ENCODE measurements around the gene BAG3. TPM values are rescaled to one million over a fixed set of nuclear protein-coding genes. Genes with fewer than 3 reads are reported as not detected.
A peak's percentile ranks its signal among the peaks of the same experiment; 100 is the strongest.

Gene BAG3
- total RNA-seq, 2 experiments from 2014 or later = 27.1 to 27.6 TPM

GRCh38 chr10:119644205-119644814 is 6.9 kb upstream of the BAG3 start:
- peaks cover 3% of the 10 kb centered on the region for H3K27me3 Mint-ChIP-seq
- H3K9me3 Mint-ChIP-seq = peaks cover 3% of the 10 kb centered on the region
- POLR2A ChIA-PET = no interaction called here
- CTCF ChIA-PET = interaction anchor here (0.5 to 1.6 kb wide), 5 partner anchors 9 to 711 kb away, joined by 3 to 5 read pairs (median 3); no protein-coding TSS in a partner anchor
- no peak for DNase-seq
- H3K27ac Mint-ChIP-seq = no peak overlapping the region
- peaks cover 29% of the 10 kb centered on the region for H3K4me1 Mint-ChIP-seq
- no peak overlapping the region for H3K4me3 Mint-ChIP-seq
- H3K36me3 Mint-ChIP-seq (ENCODE audit: low read depth) = no peaks in the 10 kb centered on the region

- POLR2A ChIA-PET = no interaction called here
Observed at GRCh38 chr10:119644994-119645393, 6.2 kb upstream of the BAG3 start.

GRCh38 chr10:119650062-119650461 is 1.1 kb upstream of the BAG3 start:
- peak overlapping the region; percentile 98 for H3K4me3 Mint-ChIP-seq
- H3K4me1 Mint-ChIP-seq = peaks cover 36% of the 10 kb centered on the region
- no peak for DNase-seq
- peak overlapping the region; percentile 98 for H3K27ac Mint-ChIP-seq
- ChIA-PET POLR2A (interaction anchor here (0.6 kb wide), 1 partner anchor 40 kb away, joined by 6 read pairs; no protein-coding TSS in a partner anchor), CTCF (interaction anchor here (0.5 to 1.5 kb wide), 3 partner anchors 9 to 1118 kb away, joined by 3 read pairs; no protein-coding TSS in a partner anchor)
- H3K27me3 Mint-ChIP-seq = peaks cover 3% of the 10 kb centered on the region
- H3K9me3 Mint-ChIP-seq = peaks cover 3% of the 10 kb centered on the region
- peaks cover 7% of the 10 kb centered on the region for H3K36me3 Mint-ChIP-seq (ENCODE audit: low read depth)

More at GRCh38 chr10:119644994-119645393, 6.2 kb upstream of the BAG3 start:
- DNase-seq = no peak
- Mint-ChIP-seq H3K27ac (no peak overlapping the region), H3K36me3 (ENCODE audit: low read depth) (no peaks in the 10 kb centered on the region), H3K9me3 (peaks cover 3% of the 10 kb centered on the region), H3K4me3 (no peak overlapping the region), H3K27me3 (peaks cover 3% of the 10 kb centered on the region), H3K4me1 (peaks cover 30% of the 10 kb centered on the region)
- CTCF ChIA-PET = interaction anchor here (0.5 to 1.3 kb wide), 3 partner anchors 16 to 711 kb away, joined by 3 read pairs; no protein-coding TSS in a partner anchor

GRCh38 chr10:119651514-119652360 is 557 bp downstream of the BAG3 start:
- no peaks in the 10 kb centered on the region for H3K27me3 Mint-ChIP-seq
- peak; percentile 27 for DNase-seq
- peak overlapping the region; percentile 96 for H3K27ac Mint-ChIP-seq
- POLR2A ChIA-PET = no interaction called here
- no peaks in the 10 kb centered on the region for H3K9me3 Mint-ChIP-seq
- CTCF ChIA-PET = interaction anchor here (1.0 to 1.6 kb wide), 3 partner anchors 12 to 59 kb away, joined by 3 to 7 read pairs (median 7); no protein-coding TSS in a partner anchor
- H3K4me3 Mint-ChIP-seq = peak overlapping the region; percentile 86
- H3K4me1 Mint-ChIP-seq = peaks cover 52% of the 10 kb centered on the region
- peaks cover 9% of the 10 kb centered on the region for H3K36me3 Mint-ChIP-seq (ENCODE audit: low read depth)

GRCh38 chr10:119652361-119652730 is 1.2 kb downstream of the BAG3 start:
- Mint-ChIP-seq H3K36me3 (ENCODE audit: low read depth) (peaks cover 9% of the 10 kb centered on the region), H3K4me3 (peak overlapping the region; percentile 86), H3K9me3 (no peaks in the 10 kb centered on the region), H3K27ac (peak overlapping the region; percentile 95), H3K27me3 (no peaks in the 10 kb centered on the region), H3K4me1 (peaks cover 58% of the 10 kb centered on the region)
- DNase-seq = peak; percentile 50
- ChIA-PET POLR2A (no interaction called here), CTCF (interaction anchor here (0.6 to 1.6 kb wide), 3 partner anchors 12 to 25 kb away, joined by 3 to 7 read pairs (median 3); no protein-coding TSS in a partner anchor)

GRCh38 chr10:119653209-119653608 is 2.0 kb downstream of the BAG3 start:
- Mint-ChIP-seq H3K9me3 (no peaks in the 10 kb centered on the region), H3K4me1 (peaks cover 61% of the 10 kb centered on the region)
- peak; percentile 16 for DNase-seq

GRCh38 chr10:119653916-119654315 is 2.7 kb downstream of the BAG3 start:
- H3K9me3 Mint-ChIP-seq = no peaks in the 10 kb centered on the region
- CTCF ChIA-PET = interaction anchor here (1.0 to 2.1 kb wide), 4 partner anchors 10 to 33 kb away, joined by 3 to 5 read pairs (median 4); no protein-coding TSS in a partner anchor
- DNase-seq = no peak
- POLR2A ChIA-PET = no interaction called here
- H3K36me3 Mint-ChIP-seq (ENCODE audit: low read depth) = peaks cover 11% of the 10 kb centered on the region
- no peaks in the 10 kb centered on the region for H3K27me3 Mint-ChIP-seq
- peak overlapping the region; percentile 95 for H3K27ac Mint-ChIP-seq
- peaks cover 61% of the 10 kb centered on the region for H3K4me1 Mint-ChIP-seq
- H3K4me3 Mint-ChIP-seq = peak overlapping the region; percentile 86

More at GRCh38 chr10:119653209-119653608, 2.0 kb downstream of the BAG3 start:
- ChIA-PET CTCF (interaction anchor here (0.8 to 2.1 kb wide), 4 partner anchors 9 to 17 kb away, joined by 3 to 5 read pairs (median 4); no protein-coding TSS in a partner anchor), POLR2A (no interaction called here)
- Mint-ChIP-seq H3K27me3 (no peaks in the 10 kb centered on the region), H3K36me3 (ENCODE audit: low read depth) (peaks cover 9% of the 10 kb centered on the region), H3K4me3 (peak overlapping the region; percentile 86), H3K27ac (peak overlapping the region; percentile 95)

- Mint-ChIP-seq H3K4me3 (peak overlapping the region; percentile 86), H3K36me3 (ENCODE audit: low read depth) (peaks cover 12% of the 10 kb centered on the region), H3K4me1 (peaks cover 60% of the 10 kb centered on the region), H3K9me3 (no peaks in the 10 kb centered on the region), H3K27ac (peak overlapping the region; percentile 95), H3K27me3 (no peaks in the 10 kb centered on the region)
- DNase-seq = no peak
- ChIA-PET POLR2A (no interaction called here), CTCF (interaction anchor here (1.0 to 2.1 kb wide), 4 partner anchors 9 to 32 kb away, joined by 3 to 5 read pairs (median 4); no protein-coding TSS in a partner anchor)
Observed at GRCh38 chr10:119654540-119654939, 3.4 kb downstream of the BAG3 start.

GRCh38 chr10:119655566-119656001 is 4.4 kb downstream of the BAG3 start:
- Mint-ChIP-seq H3K36me3 (ENCODE audit: low read depth) (peaks cover 15% of the 10 kb centered on the region), H3K27ac (peak overlapping the region; percentile 95), H3K4me3 (peak overlapping the region; percentile 86), H3K9me3 (no peaks in the 10 kb centered on the region), H3K4me1 (peaks cover 54% of the 10 kb centered on the region), H3K27me3 (no peaks in the 10 kb centered on the region)
- peak; percentile 51 for DNase-seq
- ChIA-PET CTCF (interaction anchor here (0.5 to 1.7 kb wide), 4 partner anchors 9 to 53 kb away, joined by 3 to 4 read pairs (median 4); no protein-coding TSS in a partner anchor), POLR2A (no interaction called here)

GRCh38 chr10:119656760-119657159 is 5.6 kb downstream of the BAG3 start:
- POLR2A ChIA-PET = no interaction called here
- no peak for DNase-seq
- no peaks in the 10 kb centered on the region for H3K27me3 Mint-ChIP-seq
- H3K27ac Mint-ChIP-seq = peak overlapping the region; percentile 55
- no peaks in the 10 kb centered on the region for H3K9me3 Mint-ChIP-seq
- peaks cover 54% of the 10 kb centered on the region for H3K4me1 Mint-ChIP-seq
- peaks cover 17% of the 10 kb centered on the region for H3K36me3 Mint-ChIP-seq (ENCODE audit: low read depth)
- CTCF ChIA-PET = interaction anchor here (0.7 to 1.7 kb wide), 4 partner anchors 54 to 183 kb away, joined by 3 read pairs; partner anchors contain the start of gene RGS10
- H3K4me3 Mint-ChIP-seq = no peak overlapping the region

- no peaks in the 10 kb centered on the region for H3K9me3 Mint-ChIP-seq
- H3K27ac Mint-ChIP-seq = no peak overlapping the region
- peaks cover 57% of the 10 kb centered on the region for H3K4me1 Mint-ChIP-seq
- peaks cover 20% of the 10 kb centered on the region for H3K36me3 Mint-ChIP-seq (ENCODE audit: low read depth)
- H3K27me3 Mint-ChIP-seq = no peaks in the 10 kb centered on the region
- ChIA-PET POLR2A (no interaction called here), CTCF (interaction anchor here (0.6 to 1.0 kb wide), 2 partner anchors 28 to 584 kb away, joined by 3 to 4 read pairs; no protein-coding TSS in a partner anchor)
- H3K4me3 Mint-ChIP-seq = no peak overlapping the region
- DNase-seq = no peak
Observed at GRCh38 chr10:119657725-119658124, 6.5 kb downstream of the BAG3 start.

- Mint-ChIP-seq H3K4me1 (peaks cover 57% of the 10 kb centered on the region), H3K4me3 (no peak overlapping the region), H3K36me3 (ENCODE audit: low read depth) (peaks cover 20% of the 10 kb centered on the region), H3K27me3 (no peaks in the 10 kb centered on the region), H3K9me3 (no peaks in the 10 kb centered on the region), H3K27ac (no peak overlapping the region)
- ChIA-PET CTCF (no interaction called here), POLR2A (no interaction called here)
- no peak for DNase-seq
Observed at GRCh38 chr10:119658274-119658673, 7.1 kb downstream of the BAG3 start.

Measured in activated CD4-positive, alpha-beta T cell treated with anti-CD3 and anti-CD28 coated beads, Interleukin-2, amount 10 ng/mL, durations not matched to agents 7 days and 5 days (primary cell).